ENCODE measurements around the gene AUTS2.

DNA sequence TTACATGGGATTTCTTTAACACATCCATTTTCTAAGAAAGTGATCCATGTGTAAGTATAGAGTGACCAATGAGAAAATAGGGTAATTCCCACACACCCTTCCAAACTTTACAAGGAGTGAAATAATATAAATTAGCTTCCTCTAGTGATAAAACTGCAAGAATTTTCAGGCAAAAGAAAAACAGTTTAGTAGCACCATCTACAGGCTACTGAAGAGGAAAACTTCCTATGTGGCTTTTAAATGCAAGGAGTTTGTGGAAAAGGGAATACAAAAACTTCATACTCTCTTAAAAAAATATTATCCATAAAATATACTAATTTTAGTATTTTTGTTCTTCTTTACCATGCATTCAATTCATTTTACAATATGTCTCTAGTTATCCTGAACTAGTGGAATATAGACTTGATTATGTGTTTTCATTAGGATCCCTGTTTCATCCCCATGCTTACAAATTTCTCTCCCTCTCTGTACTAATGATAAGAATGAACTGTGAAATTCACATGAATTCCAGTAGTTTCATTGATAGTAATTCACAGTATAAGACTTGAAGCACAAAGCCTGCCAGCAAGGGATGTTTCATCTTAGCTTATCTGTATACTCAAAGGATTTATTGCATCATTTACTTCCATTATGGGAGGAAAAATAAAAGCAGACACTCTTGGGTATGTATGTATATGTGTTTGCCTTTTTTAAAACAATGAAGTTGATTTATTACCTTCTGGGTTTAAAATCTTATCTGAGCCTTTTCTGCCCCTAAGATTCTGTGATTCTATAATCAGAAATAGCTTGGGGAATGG, 442.9 kb downstream of the AUTS2 start:
- TF ChIP-seq CTBP1 (IDR thresholded peaks at IDR 0.05; ENCODE audit: borderline replicate concordance) (no peak), SP1 (IDR thresholded peaks at IDR 0.05) (no peak), FOXA1 (IDR thresholded peaks at IDR 0.05) (no peak), FOXM1 (IDR thresholded peaks at IDR 0.05; ENCODE audit: borderline replicate concordance) (no peak), NFRKB (IDR thresholded peaks at IDR 0.05) (no peak), ARNT (IDR thresholded peaks at IDR 0.05) (no peak), BHLHE40 (IDR thresholded peaks at IDR 0.05; ENCODE audit: borderline replicate concordance) (no peak), LEF1 (IDR thresholded peaks at IDR 0.05; ENCODE audit: borderline replicate concordance) (no peak), SUZ12 (IDR thresholded peaks at IDR 0.05) (no peak)
- TF ChIP-seq, protein P1, sequence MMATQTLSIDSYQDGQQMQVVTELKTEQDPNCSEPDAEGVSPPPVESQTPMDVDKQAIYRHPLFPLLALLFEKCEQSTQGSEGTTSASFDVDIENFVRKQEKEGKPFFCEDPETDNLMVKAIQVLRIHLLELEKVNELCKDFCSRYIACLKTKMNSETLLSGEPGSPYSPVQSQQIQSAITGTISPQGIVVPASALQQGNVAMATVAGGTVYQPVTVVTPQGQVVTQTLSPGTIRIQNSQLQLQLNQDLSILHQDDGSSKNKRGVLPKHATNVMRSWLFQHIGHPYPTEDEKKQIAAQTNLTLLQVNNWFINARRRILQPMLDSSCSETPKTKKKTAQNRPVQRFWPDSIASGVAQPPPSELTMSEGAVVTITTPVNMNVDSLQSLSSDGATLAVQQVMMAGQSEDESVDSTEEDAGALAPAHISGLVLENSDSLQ (IDR thresholded peaks at IDR 0.05), result peak; percentile 9; the same call in 1 of the 2 replicates
